Measurements from ENCODE around the gene FAM234B.

Gene FAM234B

GRCh38 chr12:13093848-13094220, 49.7 kb downstream of the FAM234B start:
- Histone ChIP-seq H3K4me2 (ENCODE audit: insufficient read depth, low read length) (no peak overlapping the region), H4K20me1 (ENCODE audit: insufficient read depth, low read length) (no peaks in the 10 kb centered on the region), H3K79me2 (ENCODE audit: insufficient read depth, low read length) (no peaks in the 10 kb centered on the region), H3K4me1 (ENCODE audit: insufficient read depth, low read length) (no peaks in the 10 kb centered on the region), H3K27me3 (ENCODE audit: insufficient read depth, low read length, poor library complexity) (peaks cover 24% of the 10 kb centered on the region), H3K9ac (ENCODE audit: low read depth, low read length) (no peak overlapping the region), H3K36me3 (ENCODE audit: insufficient read depth, low read length) (no peaks in the 10 kb centered on the region), H3K27ac (ENCODE audit: low read length) (no peak overlapping the region), H3K4me3 (ENCODE audit: low read depth in 1 of 2, low read length in 2 of 2) (no peak overlapping the region), H3K9me3 (ENCODE audit: insufficient read depth, low read length, severe bottlenecking) (no peaks in the 10 kb centered on the region), H2AFZ (ENCODE audit: low read depth, low read length) (no peak overlapping the region)
- ATAC-seq (ENCODE audit: insufficient read depth, low read depth) (no peak), DNase-seq (no peak)
- TF ChIP-seq, protein P1, sequence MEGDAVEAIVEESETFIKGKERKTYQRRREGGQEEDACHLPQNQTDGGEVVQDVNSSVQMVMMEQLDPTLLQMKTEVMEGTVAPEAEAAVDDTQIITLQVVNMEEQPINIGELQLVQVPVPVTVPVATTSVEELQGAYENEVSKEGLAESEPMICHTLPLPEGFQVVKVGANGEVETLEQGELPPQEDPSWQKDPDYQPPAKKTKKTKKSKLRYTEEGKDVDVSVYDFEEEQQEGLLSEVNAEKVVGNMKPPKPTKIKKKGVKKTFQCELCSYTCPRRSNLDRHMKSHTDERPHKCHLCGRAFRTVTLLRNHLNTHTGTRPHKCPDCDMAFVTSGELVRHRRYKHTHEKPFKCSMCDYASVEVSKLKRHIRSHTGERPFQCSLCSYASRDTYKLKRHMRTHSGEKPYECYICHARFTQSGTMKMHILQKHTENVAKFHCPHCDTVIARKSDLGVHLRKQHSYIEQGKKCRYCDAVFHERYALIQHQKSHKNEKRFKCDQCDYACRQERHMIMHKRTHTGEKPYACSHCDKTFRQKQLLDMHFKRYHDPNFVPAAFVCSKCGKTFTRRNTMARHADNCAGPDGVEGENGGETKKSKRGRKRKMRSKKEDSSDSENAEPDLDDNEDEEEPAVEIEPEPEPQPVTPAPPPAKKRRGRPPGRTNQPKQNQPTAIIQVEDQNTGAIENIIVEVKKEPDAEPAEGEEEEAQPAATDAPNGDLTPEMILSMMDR (IDR thresholded peaks at IDR 0.05; ENCODE audit: borderline replicate concordance, extremely low read depth, low read length, poor library complexity, severe bottlenecking): no peak
- no peak for TF ChIP-seq EZH2 (IDR thresholded peaks at IDR 0.05; ENCODE audit: borderline replicate concordance, low read depth, low read length, severe bottlenecking)

DNA sequence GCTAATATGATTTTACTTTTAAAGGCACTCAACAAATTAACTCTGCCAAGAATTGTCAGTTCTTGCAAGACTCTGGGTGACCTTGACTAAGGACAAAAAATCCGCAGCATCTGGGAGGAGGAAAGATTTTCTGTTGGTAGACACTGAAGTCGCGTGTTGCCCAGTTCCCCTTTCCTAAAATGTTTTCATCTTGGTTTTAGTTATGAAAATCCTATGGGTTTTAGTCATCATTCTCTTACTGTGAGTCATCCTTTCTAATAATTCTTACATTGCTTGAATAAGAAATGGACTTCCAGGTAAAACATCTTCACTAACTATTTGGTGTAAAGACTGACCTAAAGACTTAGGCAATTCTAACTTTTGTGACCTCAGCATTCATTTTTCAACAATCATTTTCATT, 50.2 kb downstream of the FAM234B start:
- H3K27me3 ChIP-seq (ENCODE audit: insufficient read depth, low read length, poor library complexity): peaks cover 24% of the 10 kb centered on the region
- no peak for ATAC-seq (ENCODE audit: insufficient read depth, low read depth)
- H3K9me3 ChIP-seq (ENCODE audit: insufficient read depth, low read length, severe bottlenecking): no peaks in the 10 kb centered on the region
- H4K20me1 ChIP-seq (ENCODE audit: insufficient read depth, low read length): no peaks in the 10 kb centered on the region
- no peak overlapping the region for H2AFZ ChIP-seq (ENCODE audit: low read depth, low read length)
- H3K9ac ChIP-seq (ENCODE audit: low read depth, low read length): no peak overlapping the region
- no peaks in the 10 kb centered on the region for H3K4me1 ChIP-seq (ENCODE audit: insufficient read depth, low read length)
- no peaks in the 10 kb centered on the region for H3K79me2 ChIP-seq (ENCODE audit: insufficient read depth, low read length)
- no peak overlapping the region for H3K4me2 ChIP-seq (ENCODE audit: insufficient read depth, low read length)
- no peak overlapping the region for H3K27ac ChIP-seq (ENCODE audit: low read length)
- DNase-seq: no peak
- no peaks in the 10 kb centered on the region for H3K36me3 ChIP-seq (ENCODE audit: insufficient read depth, low read length)
- H3K4me3 ChIP-seq (ENCODE audit: low read depth in 1 of 2, low read length in 2 of 2): no peak overlapping the region
- TF ChIP-seq, protein P1 (IDR thresholded peaks at IDR 0.05; ENCODE audit: borderline replicate concordance, extremely low read depth, low read length, poor library complexity, severe bottlenecking): no peak
- no peak for TF ChIP-seq EZH2 (IDR thresholded peaks at IDR 0.05; ENCODE audit: borderline replicate concordance, low read depth, low read length, severe bottlenecking)

- Histone ChIP-seq H4K20me1 (ENCODE audit: insufficient read depth, low read length) (no peaks in the 10 kb centered on the region), H3K9ac (ENCODE audit: low read depth, low read length) (no peak overlapping the region), H3K9me3 (ENCODE audit: insufficient read depth, low read length, severe bottlenecking) (no peaks in the 10 kb centered on the region), H2AFZ (ENCODE audit: low read depth, low read length) (no peak overlapping the region), H3K4me3 (ENCODE audit: low read depth in 1 of 2, low read length in 2 of 2) (no peak overlapping the region), H3K79me2 (ENCODE audit: insufficient read depth, low read length) (no peaks in the 10 kb centered on the region), H3K4me2 (ENCODE audit: insufficient read depth, low read length) (no peak overlapping the region), H3K36me3 (ENCODE audit: insufficient read depth, low read length) (no peaks in the 10 kb centered on the region), H3K4me1 (ENCODE audit: insufficient read depth, low read length) (peaks cover under 1% of the 10 kb centered on the region), H3K27ac (ENCODE audit: low read length) (no peak overlapping the region), H3K27me3 (ENCODE audit: insufficient read depth, low read length, poor library complexity) (peaks cover 24% of the 10 kb centered on the region)
- DNase-seq (no peak), ATAC-seq (ENCODE audit: insufficient read depth, low read depth) (no peak)
- no peak for TF ChIP-seq EZH2 (IDR thresholded peaks at IDR 0.05; ENCODE audit: borderline replicate concordance, low read depth, low read length, severe bottlenecking)
- TF ChIP-seq, protein P1 (IDR thresholded peaks at IDR 0.05; ENCODE audit: borderline replicate concordance, extremely low read depth, low read length, poor library complexity, severe bottlenecking): no peak
Measured at GRCh38 chr12:13095266-13095995, 51.2 kb downstream of the FAM234B start.
